ENCODE data around the gene CCT7.

CCT7 gene

GRCh38 chr2:73292316-73292905 is 58.3 kb downstream of the CCT7 start:
- H3K9me2 ChIP-seq (replicated peaks; ENCODE audit: control insufficient read depth, low read length): no peaks in the 10 kb centered on the region
- no peaks in the 10 kb centered on the region for H3K9me3 ChIP-seq (ENCODE audit: control insufficient read depth, insufficient read depth, low read length)
- H3K36me3 ChIP-seq (ENCODE audit: control insufficient read depth, low read length): no peaks in the 10 kb centered on the region
- peaks cover 4% of the 10 kb centered on the region for H4K20me1 ChIP-seq (ENCODE audit: control insufficient read depth, insufficient read depth, low read depth, low read length)
- peaks cover 2% of the 10 kb centered on the region; the same call in 1 of the 2 replicates for H3F3A ChIP-seq (ENCODE audit: control insufficient read depth, insufficient read depth)
- peaks cover 67% of the 10 kb centered on the region for H3K27me3 ChIP-seq (ENCODE audit: control insufficient read depth, low read length)
- TF ChIP-seq CTCF (IDR thresholded peaks at IDR 0.05; ENCODE audit: low read depth, low read length, poor library complexity, severe bottlenecking): no peak
- no peak for TF ChIP-seq EZH2phosphoT487 (IDR thresholded peaks at IDR 0.05; ENCODE audit: borderline replicate concordance, low read length)
- H3K4me2 ChIP-seq (ENCODE audit: low read length): peak overlapping the region; percentile 83
- H3K4me3 ChIP-seq (ENCODE audit: low read length): peak overlapping the region; percentile 73; the same call in 1 of the 2 replicates
- H3K4me1 ChIP-seq (ENCODE audit: control insufficient read depth, low read length): peaks cover 5% of the 10 kb centered on the region; the same call in 1 of the 2 replicates
- no peak overlapping the region for H3K27ac ChIP-seq (ENCODE audit: low read depth, low read length)
- no peaks in the 10 kb centered on the region for H3K79me2 ChIP-seq (ENCODE audit: control insufficient read depth, low read length)

- Histone ChIP-seq H4K20me1 (ENCODE audit: control insufficient read depth, insufficient read depth, low read depth, low read length) (peaks cover 4% of the 10 kb centered on the region), H3K4me2 (ENCODE audit: low read length) (peak overlapping the region; percentile 83), H3K27ac (ENCODE audit: low read depth, low read length) (no peak overlapping the region), H3K9me2 (replicated peaks; ENCODE audit: control insufficient read depth, low read length) (no peaks in the 10 kb centered on the region), H3K79me2 (ENCODE audit: control insufficient read depth, low read length) (no peaks in the 10 kb centered on the region), H3K27me3 (ENCODE audit: control insufficient read depth, low read length) (peaks cover 69% of the 10 kb centered on the region), H3K4me1 (ENCODE audit: control insufficient read depth, low read length) (peaks cover 5% of the 10 kb centered on the region; the same call in 1 of the 2 replicates), H3K4me3 (ENCODE audit: low read length) (peak overlapping the region; percentile 73), H3F3A (ENCODE audit: control insufficient read depth, insufficient read depth) (peaks cover 2% of the 10 kb centered on the region; the same call in 1 of the 2 replicates), H3K36me3 (ENCODE audit: control insufficient read depth, low read length) (no peaks in the 10 kb centered on the region), H3K9me3 (ENCODE audit: control insufficient read depth, insufficient read depth, low read length) (no peaks in the 10 kb centered on the region)
- TF ChIP-seq CTCF (IDR thresholded peaks at IDR 0.05; ENCODE audit: low read depth, low read length, poor library complexity, severe bottlenecking) (peak; percentile 11), EZH2phosphoT487 (IDR thresholded peaks at IDR 0.05; ENCODE audit: borderline replicate concordance, low read length) (no peak)
Observed at GRCh38 chr2:73292906-73293533, 58.9 kb downstream of the CCT7 start.

DNA sequence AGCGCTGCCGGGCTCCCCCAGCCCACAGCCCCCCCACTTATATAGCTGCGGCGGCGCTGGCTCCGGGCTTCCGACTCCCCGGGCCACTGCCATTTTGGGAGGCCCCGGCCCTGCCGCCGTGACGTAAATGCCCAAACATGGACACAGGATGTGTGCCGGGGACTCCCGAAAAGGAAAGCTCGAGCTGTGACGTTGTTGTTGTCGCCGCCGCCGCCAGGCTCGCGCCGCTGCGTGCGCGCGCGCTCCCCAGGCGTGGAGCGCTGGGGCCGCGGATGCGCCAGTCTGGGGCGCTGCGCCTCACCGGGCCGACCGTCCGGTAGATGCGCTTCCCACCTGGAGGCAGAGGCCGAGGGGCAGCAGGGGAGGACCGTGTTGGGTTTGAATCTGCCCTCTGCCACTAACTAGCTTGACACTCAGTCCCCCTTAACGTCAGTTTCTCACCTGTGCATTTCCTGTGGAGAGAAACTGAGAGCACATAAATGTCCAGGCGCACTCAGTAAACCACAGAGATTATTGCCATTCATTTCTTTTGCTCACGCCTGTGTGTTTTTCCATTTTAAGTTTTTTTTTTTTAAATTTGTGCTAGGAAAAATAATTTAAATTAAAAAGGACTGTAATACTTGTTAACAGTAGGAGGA is 59.5 kb downstream of the CCT7 start, which contains the start of gene EGR4:
Gene EGR4 (minus strand): TSS at position 15 of the 638 bp plus-strand sequence. CDS start 231 bp downstream, outside the sequence.
- Histone ChIP-seq H3K4me3 (ENCODE audit: low read length) (peak within 1 kb of the TSS; percentile 73), H3K9me3 (ENCODE audit: control insufficient read depth, insufficient read depth, low read length) (no peaks in the 10 kb centered on the region), H3F3A (ENCODE audit: control insufficient read depth, insufficient read depth) (peaks cover 2% of the 10 kb centered on the region; the same call in 1 of the 2 replicates), H3K9me2 (replicated peaks; ENCODE audit: control insufficient read depth, low read length) (no peaks in the 10 kb centered on the region), H3K27me3 (ENCODE audit: control insufficient read depth, low read length) (peaks cover 71% of the 10 kb centered on the region), H3K79me2 (ENCODE audit: control insufficient read depth, low read length) (no peaks in the 10 kb centered on the region), H3K27ac (ENCODE audit: low read depth, low read length) (no peak within 1 kb of the TSS), H3K4me2 (ENCODE audit: low read length) (peak within 1 kb of the TSS; percentile 83), H4K20me1 (ENCODE audit: control insufficient read depth, insufficient read depth, low read depth, low read length) (peaks cover 4% of the 10 kb centered on the region), H3K4me1 (ENCODE audit: control insufficient read depth, low read length) (peaks cover 5% of the 10 kb centered on the region; the same call in 1 of the 2 replicates), H3K36me3 (ENCODE audit: control insufficient read depth, low read length) (no peaks in the 10 kb centered on the region)
- no peak for TF ChIP-seq CTCF (IDR thresholded peaks at IDR 0.05; ENCODE audit: low read depth, low read length, poor library complexity, severe bottlenecking)
- no peak; the same call in 1 of the 2 replicates for TF ChIP-seq EZH2phosphoT487 (IDR thresholded peaks at IDR 0.05; ENCODE audit: borderline replicate concordance, low read length)

All from DOHH2 (cell line).